ENCODE results near the gene DDX25.

GRCh38 chr11:125955856-125956255 is 51.5 kb downstream of the DDX25 start:
- TF ChIP-seq CTCF (IDR thresholded peaks at IDR 0.05; ENCODE audit: poor library complexity) (no peak), EZH2 (IDR thresholded peaks at IDR 0.05; ENCODE audit: borderline replicate concordance) (no peak), EZH2phosphoT487 (IDR thresholded peaks at IDR 0.05; ENCODE audit: low read depth, severe bottlenecking, unreplicated experiment) (no peak)

Data from hepatocyte (in vitro differentiated cells).